ENCODE measurements around the gene IDI1. TPM values are rescaled to one million over a fixed set of nuclear protein-coding genes. Genes with fewer than 3 reads are reported as not detected.
"Not testable (repeated sequence)": the region's sequence is repeated elsewhere in the genome, so short reads cannot be mapped to it uniquely, and the experiment has no call there.

Gene IDI1
- polyA plus RNA-seq, 1 experiment: 10.0 TPM

DNA sequence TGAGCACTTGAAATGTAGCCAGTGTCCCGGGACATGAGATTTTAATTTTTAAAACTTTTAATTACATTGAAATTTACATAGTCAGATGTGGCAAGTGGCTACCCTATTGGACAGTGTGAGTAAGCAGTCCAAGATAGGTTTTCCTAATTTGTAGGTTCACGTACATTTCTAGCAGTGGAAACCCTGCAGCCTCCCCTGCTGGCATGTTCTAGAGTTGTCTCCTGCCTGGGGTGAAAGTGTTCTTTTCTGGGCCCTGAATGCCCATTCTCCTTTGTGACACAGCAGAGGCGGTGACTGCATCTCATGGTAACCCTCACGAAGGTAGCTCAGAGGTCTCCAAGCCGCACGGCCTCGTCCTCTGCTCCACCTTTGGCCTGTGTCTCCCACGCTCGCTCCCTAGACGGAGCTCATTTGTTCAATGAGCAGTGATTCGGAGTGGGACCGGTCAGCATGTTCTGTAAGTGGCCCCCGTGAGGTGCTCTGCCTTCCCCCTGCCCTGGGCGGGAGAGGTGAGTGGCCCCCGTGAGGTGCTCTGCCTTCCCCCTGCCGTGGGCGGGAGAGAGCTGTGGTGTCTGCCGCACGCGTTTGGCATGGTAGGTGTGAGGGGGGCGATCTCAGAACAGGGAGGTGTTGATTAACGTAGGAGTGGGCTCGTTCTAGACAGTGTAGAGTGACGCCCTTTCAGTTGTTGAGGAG, 25.3 kb upstream of the IDI1 start:
- Histone ChIP-seq H3K4me3 (ENCODE audit: low read depth, low read length) (no peak overlapping the region), H3K27me3 (ENCODE audit: control insufficient read depth, insufficient read depth, low read length) (no peaks in the 10 kb centered on the region), H3K36me3 (ENCODE audit: control insufficient read depth, insufficient read depth, low read length) (peaks cover 8% of the 10 kb centered on the region)
- ChIA-PET POLR2A (no interaction called here), CTCF (interaction anchor here (1.4 to 1.6 kb wide), 2 partner anchors 12 to 39 kb away, joined by 3 read pairs; no protein-coding TSS in a partner anchor)
- no peak for DNase-seq (ENCODE audit: low read depth)
- TF ChIP-seq, protein P1, sequence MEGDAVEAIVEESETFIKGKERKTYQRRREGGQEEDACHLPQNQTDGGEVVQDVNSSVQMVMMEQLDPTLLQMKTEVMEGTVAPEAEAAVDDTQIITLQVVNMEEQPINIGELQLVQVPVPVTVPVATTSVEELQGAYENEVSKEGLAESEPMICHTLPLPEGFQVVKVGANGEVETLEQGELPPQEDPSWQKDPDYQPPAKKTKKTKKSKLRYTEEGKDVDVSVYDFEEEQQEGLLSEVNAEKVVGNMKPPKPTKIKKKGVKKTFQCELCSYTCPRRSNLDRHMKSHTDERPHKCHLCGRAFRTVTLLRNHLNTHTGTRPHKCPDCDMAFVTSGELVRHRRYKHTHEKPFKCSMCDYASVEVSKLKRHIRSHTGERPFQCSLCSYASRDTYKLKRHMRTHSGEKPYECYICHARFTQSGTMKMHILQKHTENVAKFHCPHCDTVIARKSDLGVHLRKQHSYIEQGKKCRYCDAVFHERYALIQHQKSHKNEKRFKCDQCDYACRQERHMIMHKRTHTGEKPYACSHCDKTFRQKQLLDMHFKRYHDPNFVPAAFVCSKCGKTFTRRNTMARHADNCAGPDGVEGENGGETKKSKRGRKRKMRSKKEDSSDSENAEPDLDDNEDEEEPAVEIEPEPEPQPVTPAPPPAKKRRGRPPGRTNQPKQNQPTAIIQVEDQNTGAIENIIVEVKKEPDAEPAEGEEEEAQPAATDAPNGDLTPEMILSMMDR (IDR thresholded peaks at IDR 0.05; ENCODE audit: insufficient read depth, low read depth, low read length): no peak

DNA sequence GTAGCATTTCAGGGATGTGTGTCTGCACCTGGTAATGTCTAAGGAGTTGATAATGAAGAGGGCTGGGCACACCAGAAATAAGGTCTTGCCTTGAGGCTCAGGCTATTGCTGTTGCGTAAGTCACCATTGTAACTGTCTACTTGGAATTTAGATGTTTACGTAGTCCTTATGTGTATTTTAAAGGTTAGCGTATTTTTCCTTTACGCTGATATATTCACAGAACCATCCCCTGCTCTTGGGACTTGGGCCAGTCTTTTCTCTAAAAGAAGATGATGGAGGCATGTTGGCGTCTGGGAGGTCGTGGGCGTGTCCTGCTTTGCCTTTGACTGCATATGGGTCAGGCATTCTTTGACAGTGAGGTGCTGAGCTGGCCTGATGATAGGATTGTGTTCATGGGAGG, 22.0 kb upstream of the IDI1 start:
- POLR2A ChIA-PET: no interaction called here
- TF ChIP-seq, protein P1 (IDR thresholded peaks at IDR 0.05; ENCODE audit: insufficient read depth, low read depth, low read length): no peak
- no peak for DNase-seq (ENCODE audit: low read depth)
- Histone ChIP-seq H3K27me3 (ENCODE audit: control insufficient read depth, insufficient read depth, low read length) (no peaks in the 10 kb centered on the region), H3K36me3 (ENCODE audit: control insufficient read depth, insufficient read depth, low read length) (peaks cover 8% of the 10 kb centered on the region), H3K4me3 (ENCODE audit: low read depth, low read length) (no peak overlapping the region)
- CTCF ChIA-PET: no interaction called here

DNA sequence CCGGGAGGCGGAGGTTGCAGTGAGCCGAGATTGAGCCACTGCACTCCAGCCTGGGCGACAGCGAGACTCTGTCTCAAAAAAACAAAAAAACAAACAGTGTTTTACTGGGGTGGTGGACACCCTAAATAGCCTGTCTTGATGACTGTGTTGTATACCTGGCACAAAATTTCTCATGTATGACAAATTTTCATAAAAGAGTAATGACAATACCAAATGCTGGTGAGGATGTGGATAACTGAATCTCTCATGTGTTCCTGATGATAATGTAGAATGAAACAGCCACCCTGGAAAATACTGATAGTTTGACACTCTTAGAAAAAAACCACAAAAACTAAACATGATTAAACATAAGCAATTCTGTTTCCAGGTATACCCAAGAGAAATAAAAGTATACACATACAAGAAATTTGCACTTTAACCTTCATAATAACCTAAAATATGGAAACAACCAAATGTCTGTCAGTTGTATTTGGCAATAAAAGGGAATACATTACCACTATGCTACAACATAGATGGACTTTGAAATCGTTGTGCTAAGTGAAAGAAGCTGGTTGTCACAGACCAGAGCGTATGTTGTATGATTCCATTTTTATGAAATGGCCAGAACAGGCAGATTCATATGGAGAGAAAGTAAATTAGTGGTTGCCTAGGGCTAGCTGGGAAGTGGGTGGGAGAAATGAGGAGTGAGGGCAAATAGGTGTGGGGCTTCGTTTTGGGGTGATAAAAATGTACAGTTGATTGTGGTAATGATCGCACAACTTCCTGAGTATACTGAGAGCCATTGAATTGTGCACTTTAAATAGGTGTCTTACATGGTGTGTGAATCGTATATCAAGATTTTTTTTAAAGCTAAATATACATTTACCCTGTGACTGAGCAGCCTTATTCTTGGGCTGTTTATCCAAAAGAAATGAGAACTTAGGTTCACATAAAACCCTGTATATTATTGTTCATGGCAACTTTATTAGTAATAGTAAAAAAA, 19.8 kb upstream of the IDI1 start:
- TF ChIP-seq, protein P1 (IDR thresholded peaks at IDR 0.05; ENCODE audit: insufficient read depth, low read depth, low read length): no peak
- POLR2A ChIA-PET: no interaction called here
- Histone ChIP-seq H3K4me3 (ENCODE audit: low read depth, low read length) (no peak overlapping the region), H3K36me3 (ENCODE audit: control insufficient read depth, insufficient read depth, low read length) (peaks cover 2% of the 10 kb centered on the region), H3K27me3 (ENCODE audit: control insufficient read depth, insufficient read depth, low read length) (no peaks in the 10 kb centered on the region)
- no peak for DNase-seq (ENCODE audit: low read depth)
- CTCF ChIA-PET: no interaction called here

DNA sequence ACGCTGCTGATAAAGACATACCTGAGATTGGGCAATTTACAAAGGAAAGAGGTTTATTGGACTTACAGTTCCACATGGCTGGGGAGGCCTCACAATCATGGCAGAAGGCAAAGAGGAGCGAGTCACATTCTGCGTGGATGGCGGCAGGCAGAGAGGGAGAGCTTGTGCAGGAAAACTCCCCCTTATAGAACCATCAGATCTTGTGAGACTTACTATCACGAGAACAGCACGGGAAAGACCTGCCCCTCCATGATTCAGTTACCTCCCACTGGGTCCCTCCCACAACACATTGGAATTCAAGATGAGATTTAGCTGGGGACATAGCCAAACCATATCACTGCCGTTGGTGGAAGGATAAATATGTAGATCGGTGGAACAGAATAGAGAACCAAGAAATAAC, 17.8 kb upstream of the IDI1 start:
- H3K36me3 ChIP-seq (ENCODE audit: control insufficient read depth, insufficient read depth, low read length); DNase-seq (ENCODE audit: low read depth); CTCF ChIA-PET; H3K27me3 ChIP-seq (ENCODE audit: control insufficient read depth, insufficient read depth, low read length); H3K4me3 ChIP-seq (ENCODE audit: low read depth, low read length); POLR2A ChIA-PET: not testable (repeated sequence)

DNA sequence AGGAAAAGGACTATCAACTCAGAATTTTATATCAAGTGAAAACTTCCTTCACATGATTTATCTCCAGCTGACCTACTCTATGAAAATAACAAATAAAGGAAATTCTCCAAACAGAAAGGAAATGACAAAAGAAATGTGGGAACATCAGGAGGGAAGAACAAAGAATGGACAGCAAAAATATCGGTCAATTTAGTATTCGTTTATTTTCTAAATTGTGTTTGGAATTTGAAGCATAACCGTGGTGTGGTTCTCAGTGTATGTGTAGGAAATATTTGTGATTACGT, 16.0 kb upstream of the IDI1 start:
- CTCF ChIA-PET: no interaction called here
- DNase-seq (ENCODE audit: low read depth): no peak
- POLR2A ChIA-PET: interaction anchor here (0.6 kb wide), 1 partner anchor 16 kb away, joined by 3 read pairs; the partner anchor contains the start of gene IDI1

More for the DNA sequence above, 16.0 kb upstream of the IDI1 start:
- peaks cover 4% of the 10 kb centered on the region; the same call in 1 of the 2 replicates for H3K36me3 ChIP-seq (ENCODE audit: control insufficient read depth, insufficient read depth, low read length)
- TF ChIP-seq, protein P1 (IDR thresholded peaks at IDR 0.05; ENCODE audit: insufficient read depth, low read depth, low read length): no peak
- H3K4me3 ChIP-seq (ENCODE audit: low read depth, low read length): no peak overlapping the region
- H3K27me3 ChIP-seq (ENCODE audit: control insufficient read depth, insufficient read depth, low read length): no peaks in the 10 kb centered on the region
